ENCODE data around the gene TNFRSF6B. TPM values are rescaled to one million over a fixed set of nuclear protein-coding genes. Genes with fewer than 3 reads are reported as not detected.
"Not testable (repeated sequence)": the region's sequence is repeated elsewhere in the genome, so short reads cannot be mapped to it uniquely, and the experiment has no call there.

The TNFRSF6B gene
- polyA plus RNA-seq, 2 of the 4 experiments (the other 2 are of a cell fraction), result 0.22 to 0.66 TPM

GRCh38 chr20:63718996-63719395 is 22.5 kb downstream of the TNFRSF6B start:
- no peak for TF ChIP-seq ESRRA (IDR thresholded peaks at IDR 0.05; ENCODE audit: borderline replicate concordance, low read length)
- no peak for TF ChIP-seq NR3C1 (IDR thresholded peaks at IDR 0.05)
- no peak for TF ChIP-seq CBX2 (IDR thresholded peaks at IDR 0.05; ENCODE audit: borderline replicate concordance, low read depth)
- no peak for TF ChIP-seq CTCF (IDR thresholded peaks at IDR 0.05)
- ChIA-PET CTCF (interaction anchor here (1.0 kb wide), 1 partner anchor 10 kb away, joined by 3 read pairs; no protein-coding TSS in a partner anchor), POLR2A (no interaction called here)
- no peak overlapping the region for H3K27ac ChIP-seq
- no peaks in the 10 kb centered on the region for H3K4me1 ChIP-seq
- ATAC-seq (no peak), FAIRE-seq (no peak), DNase-seq (ENCODE audit: low read depth in 1 of 2, low spot score in 1 of 2) (no peak)
- WGBS (ENCODE audit: missing lambda C conversion rate), result 96% methylated on average over 2 of the region's 2 CpGs
- H3K9me3 ChIP-seq, result peaks cover 37% of the 10 kb centered on the region
- H3K4me2 ChIP-seq, result no peak overlapping the region
- H3K4me3 ChIP-seq, result no peak overlapping the region

- H3K4me1 ChIP-seq; ATAC-seq; H3K27ac ChIP-seq; DNase-seq (ENCODE audit: low read depth in 1 of 2, low spot score in 1 of 2); H3K4me3 ChIP-seq; H3K4me2 ChIP-seq; CTCF ChIA-PET; FAIRE-seq: not testable (repeated sequence)
- H3K9me3 ChIP-seq, result peaks cover 29% of the 10 kb centered on the region; the same call in 2 of the 3 replicates
- POLR2A ChIA-PET, result interaction anchor here (0.6 to 1.7 kb wide), 2 partner anchors 8 to 15 kb away, joined by 4 to 6 read pairs; partner anchors contain the start of genes ARFRP1 and ZGPAT
- WGBS (ENCODE audit: missing lambda C conversion rate), result 80% methylated on average over 2 of the region's 2 CpGs
Measured at GRCh38 chr20:63722967-63723622, 26.6 kb downstream of the TNFRSF6B start.

- H3K4me2 ChIP-seq; POLR2A ChIA-PET; FAIRE-seq; DNase-seq (ENCODE audit: low read depth in 1 of 2, low spot score in 1 of 2); H3K4me3 ChIP-seq; H3K4me1 ChIP-seq; ATAC-seq; H3K9me3 ChIP-seq; H3K27ac ChIP-seq: not testable (repeated sequence)
- 93% methylated on average over 18 of the region's 18 CpGs for WGBS (ENCODE audit: missing lambda C conversion rate)
- CTCF ChIA-PET, result interaction anchor here (0.7 kb wide), 1 partner anchor 45 kb away, joined by 3 read pairs; no protein-coding TSS in a partner anchor
Measured at GRCh38 chr20:63730189-63730733, 33.8 kb downstream of the TNFRSF6B start.

GRCh38 chr20:63731410-63731809 is 35.0 kb downstream of the TNFRSF6B start:
- Histone ChIP-seq H3K4me1 (no peaks in the 10 kb centered on the region), H3K27ac (no peak overlapping the region), H3K4me3 (no peak overlapping the region), H3K4me2 (no peak overlapping the region), H3K9me3 (no peaks in the 10 kb centered on the region)
- DNase-seq (ENCODE audit: low read depth in 1 of 2, low spot score in 1 of 2), result no peak
- no peak for FAIRE-seq
- TF ChIP-seq E2F6 (IDR thresholded peaks at IDR 0.05; ENCODE audit: borderline replicate concordance, low read depth), result no peak
- no peak for TF ChIP-seq RAD21 (conservative IDR thresholded peaks at IDR 0.05 in 1 of 2, IDR thresholded peaks at IDR 0.05 in 1 of 2)
- TF ChIP-seq JUN (IDR thresholded peaks at IDR 0.05), result no peak
- TF ChIP-seq ZNF302 (CRISPR knock-in tag; IDR thresholded peaks at IDR 0.05), result no peak
- TF ChIP-seq NFE2L2 (conservative IDR thresholded peaks at IDR 0.05; ENCODE audit: low read length), result no peak
- no peak for TF ChIP-seq BHLHE40 (IDR thresholded peaks at IDR 0.05; ENCODE audit: low read depth, low read length)
- TF ChIP-seq MAX (IDR thresholded peaks at IDR 0.05), result no peak
- WGBS (ENCODE audit: missing lambda C conversion rate), result 62% methylated on average over 5 of the region's 5 CpGs
- POLR2A ChIA-PET, result no interaction called here
- ATAC-seq, result no peak
- CTCF ChIA-PET, result no interaction called here
